AG09309 (cell line): ENCODE data around the gene PAX2.

Source experiments
- DNase-seq: peaks from one replicate; pipeline ENCODE4 v3.0.0-alpha.2; 2010; ENCODE audit warnings: low read depth
- H3K4me3 ChIP-seq: 2 replicates; pipeline ENCODE4 v1.5.1; 2011; ENCODE audit warnings: mild to moderate bottlenecking, low read depth, low read length, moderate library complexity; ENCODE audit not compliant: control insufficient read depth
- TF ChIP-seq, protein P1 (sequence below): IDR thresholded peaks from 2 replicates; pipeline ENCODE4 v1.5.1; 2011; ENCODE audit warnings: mild to moderate bottlenecking, low read depth, low read length, inconsistent platforms; ENCODE audit not compliant: insufficient read depth, control insufficient read depth; ENCODE audit errors: missing control alignments

The PAX2 gene

DNA sequence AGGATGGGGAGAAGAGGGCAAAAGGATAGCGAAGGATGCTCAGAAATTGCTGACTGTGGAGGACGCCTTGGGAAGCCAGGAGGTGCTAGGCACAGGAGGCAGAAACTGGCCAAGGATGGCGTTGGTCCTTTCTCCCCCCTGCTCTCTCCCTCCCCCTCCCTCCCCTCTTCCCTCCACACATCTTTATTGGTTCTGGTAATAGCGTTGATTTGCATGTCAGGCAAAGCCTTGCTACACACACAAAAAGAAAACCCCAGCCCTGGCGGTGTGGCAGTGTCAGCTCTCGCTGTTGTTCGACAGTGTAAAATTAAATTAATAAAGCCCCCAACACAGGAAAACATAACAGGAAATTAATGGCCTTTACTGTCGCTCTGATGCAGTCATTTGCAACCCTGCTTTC, 47.2 kb downstream of the PAX2 start:
- TF ChIP-seq, protein P1, sequence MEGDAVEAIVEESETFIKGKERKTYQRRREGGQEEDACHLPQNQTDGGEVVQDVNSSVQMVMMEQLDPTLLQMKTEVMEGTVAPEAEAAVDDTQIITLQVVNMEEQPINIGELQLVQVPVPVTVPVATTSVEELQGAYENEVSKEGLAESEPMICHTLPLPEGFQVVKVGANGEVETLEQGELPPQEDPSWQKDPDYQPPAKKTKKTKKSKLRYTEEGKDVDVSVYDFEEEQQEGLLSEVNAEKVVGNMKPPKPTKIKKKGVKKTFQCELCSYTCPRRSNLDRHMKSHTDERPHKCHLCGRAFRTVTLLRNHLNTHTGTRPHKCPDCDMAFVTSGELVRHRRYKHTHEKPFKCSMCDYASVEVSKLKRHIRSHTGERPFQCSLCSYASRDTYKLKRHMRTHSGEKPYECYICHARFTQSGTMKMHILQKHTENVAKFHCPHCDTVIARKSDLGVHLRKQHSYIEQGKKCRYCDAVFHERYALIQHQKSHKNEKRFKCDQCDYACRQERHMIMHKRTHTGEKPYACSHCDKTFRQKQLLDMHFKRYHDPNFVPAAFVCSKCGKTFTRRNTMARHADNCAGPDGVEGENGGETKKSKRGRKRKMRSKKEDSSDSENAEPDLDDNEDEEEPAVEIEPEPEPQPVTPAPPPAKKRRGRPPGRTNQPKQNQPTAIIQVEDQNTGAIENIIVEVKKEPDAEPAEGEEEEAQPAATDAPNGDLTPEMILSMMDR = no peak
- H3K4me3 ChIP-seq = no peak overlapping the region
- no peak for DNase-seq

DNA sequence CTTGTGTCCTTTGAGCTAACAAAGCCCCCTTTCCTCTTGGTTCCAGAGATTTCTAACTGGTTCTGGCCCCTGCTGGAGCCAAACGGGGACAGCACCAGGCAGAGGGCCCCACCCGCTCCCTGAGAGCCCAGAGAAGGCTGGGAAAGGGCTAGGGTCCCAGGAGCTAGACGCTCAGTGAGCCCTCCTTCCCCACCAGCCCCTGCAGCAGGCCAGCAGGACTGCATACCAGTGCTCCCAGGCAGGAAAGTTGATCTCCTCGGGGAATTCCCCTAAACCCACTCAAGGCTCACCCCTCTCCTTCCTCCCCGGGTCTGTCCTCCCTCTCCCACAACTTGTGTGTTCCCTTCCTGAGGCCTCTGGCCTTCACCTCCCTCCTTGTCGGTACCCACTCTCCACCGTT, 47.7 kb downstream of the PAX2 start:
- H3K4me3 ChIP-seq = no peak overlapping the region
- no peak for DNase-seq
- TF ChIP-seq, protein P1 = no peak

DNA sequence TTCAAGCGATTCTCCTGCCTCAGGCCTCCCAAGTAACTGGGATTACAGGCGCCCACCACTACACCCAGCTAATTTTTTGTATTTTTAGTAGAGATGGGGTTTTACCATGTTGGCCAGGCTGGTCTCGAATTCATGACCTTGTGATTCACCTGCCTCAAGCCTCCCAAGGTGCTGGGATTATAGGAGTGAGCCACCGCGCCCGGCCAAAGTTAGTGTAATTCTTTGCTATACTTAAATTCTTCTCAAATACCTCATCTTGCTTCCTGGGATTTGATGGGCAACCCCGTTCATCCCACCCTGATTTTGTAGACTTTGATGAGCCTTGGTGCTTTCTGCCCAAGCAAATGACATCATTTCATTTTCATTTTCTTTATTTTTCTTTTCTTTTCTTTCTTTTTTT, 54.5 kb downstream of the PAX2 start:
- DNase-seq = no peak
- H3K4me3 ChIP-seq = no peak overlapping the region
- TF ChIP-seq, protein P1 = no peak

DNA sequence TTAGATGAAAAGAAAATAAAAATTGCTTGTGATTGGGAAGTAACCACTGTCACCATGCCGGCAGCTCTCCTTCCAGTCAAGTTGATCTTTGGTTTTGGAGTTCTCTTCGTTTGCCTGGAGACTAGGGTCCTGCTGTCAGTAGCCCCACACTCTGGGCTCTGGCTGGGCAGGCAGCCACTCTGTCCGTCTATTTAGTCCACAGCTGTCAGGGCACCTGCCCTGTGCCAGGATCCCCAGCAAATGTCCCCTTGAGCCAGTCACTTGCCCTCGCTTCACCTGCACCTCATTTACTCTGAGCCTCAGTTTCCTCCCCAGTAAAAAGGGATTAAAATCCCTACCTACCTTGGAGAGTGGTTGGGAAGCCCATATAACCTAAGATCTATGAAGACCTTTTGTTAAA, 55.5 kb downstream of the PAX2 start:
- no peak overlapping the region for H3K4me3 ChIP-seq
- TF ChIP-seq, protein P1 = no peak
- DNase-seq = no peak

DNA sequence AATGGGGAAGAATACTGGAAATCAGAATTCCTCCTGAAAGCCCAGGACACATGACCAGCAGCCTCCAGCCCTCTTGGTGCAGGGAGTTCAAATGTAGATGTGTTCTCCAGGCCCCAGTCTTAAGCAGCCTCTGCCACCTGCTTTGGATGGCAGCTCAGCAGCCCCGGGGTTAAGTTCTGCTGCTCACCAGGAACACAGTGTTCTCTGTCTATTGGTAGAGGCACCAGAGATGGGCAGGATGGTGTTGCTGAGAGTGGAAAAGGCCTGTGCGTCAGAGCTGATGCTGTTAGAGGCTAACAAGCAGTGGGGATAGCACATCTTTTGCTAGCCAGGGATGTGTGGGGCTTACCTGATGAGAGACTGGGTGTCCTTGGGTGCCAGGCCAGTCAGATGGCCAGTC, 56.8 kb downstream of the PAX2 start:
- DNase-seq = no peak
- TF ChIP-seq, protein P1 = no peak
- no peak overlapping the region for H3K4me3 ChIP-seq

DNA sequence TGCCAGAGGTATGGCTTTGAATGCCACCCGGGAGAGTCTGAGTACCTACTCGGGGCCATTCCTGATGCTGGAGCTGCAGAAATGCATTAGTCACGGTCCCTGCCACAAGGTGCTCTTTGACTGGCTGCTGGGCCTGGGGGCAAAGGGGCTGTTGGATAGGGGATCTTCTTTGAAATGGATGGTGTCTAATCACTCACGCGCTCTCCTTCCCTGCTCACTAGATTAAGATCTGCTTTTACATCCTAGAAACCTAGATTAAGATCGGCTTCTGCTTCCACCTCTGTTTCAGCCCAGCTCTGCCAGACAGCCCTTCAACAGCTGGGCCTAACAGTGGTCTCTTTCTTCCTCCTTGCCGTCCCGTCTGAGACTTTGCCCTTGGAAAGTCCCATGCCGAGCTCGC, 57.2 kb downstream of the PAX2 start:
- TF ChIP-seq, protein P1 = no peak
- H3K4me3 ChIP-seq = no peak overlapping the region
- DNase-seq = no peak

DNA sequence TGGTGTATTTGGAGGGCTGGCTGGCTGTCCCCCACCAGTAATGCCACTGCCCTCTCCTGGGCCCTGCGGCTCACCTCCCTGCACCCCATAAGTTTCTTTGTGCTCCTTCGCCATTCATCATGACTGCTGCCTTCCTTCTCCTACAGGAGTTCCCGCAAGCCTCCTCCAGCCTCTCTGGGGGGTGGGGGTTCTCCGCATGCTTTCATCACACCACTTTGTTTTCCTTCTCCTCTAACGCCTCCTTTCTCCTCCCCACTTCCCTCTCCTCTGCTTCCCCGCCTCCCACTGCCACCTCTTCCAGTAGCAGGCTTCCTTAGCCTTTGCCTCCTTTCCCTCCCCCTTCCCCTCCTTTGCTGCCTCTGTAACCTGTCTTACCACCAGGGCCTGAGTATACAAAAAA, 58.1 kb downstream of the PAX2 start:
- no peak for DNase-seq
- TF ChIP-seq, protein P1 = no peak
- no peak overlapping the region for H3K4me3 ChIP-seq
